ENCODE results near the gene DHRS1. TPM values are rescaled to one million over a fixed set of nuclear protein-coding genes. Genes with fewer than 3 reads are reported as not detected.

Gene DHRS1
- total RNA-seq, 4 donors from 2014 or later = 22.7 to 33.0 (median 28.6) TPM

DNA sequence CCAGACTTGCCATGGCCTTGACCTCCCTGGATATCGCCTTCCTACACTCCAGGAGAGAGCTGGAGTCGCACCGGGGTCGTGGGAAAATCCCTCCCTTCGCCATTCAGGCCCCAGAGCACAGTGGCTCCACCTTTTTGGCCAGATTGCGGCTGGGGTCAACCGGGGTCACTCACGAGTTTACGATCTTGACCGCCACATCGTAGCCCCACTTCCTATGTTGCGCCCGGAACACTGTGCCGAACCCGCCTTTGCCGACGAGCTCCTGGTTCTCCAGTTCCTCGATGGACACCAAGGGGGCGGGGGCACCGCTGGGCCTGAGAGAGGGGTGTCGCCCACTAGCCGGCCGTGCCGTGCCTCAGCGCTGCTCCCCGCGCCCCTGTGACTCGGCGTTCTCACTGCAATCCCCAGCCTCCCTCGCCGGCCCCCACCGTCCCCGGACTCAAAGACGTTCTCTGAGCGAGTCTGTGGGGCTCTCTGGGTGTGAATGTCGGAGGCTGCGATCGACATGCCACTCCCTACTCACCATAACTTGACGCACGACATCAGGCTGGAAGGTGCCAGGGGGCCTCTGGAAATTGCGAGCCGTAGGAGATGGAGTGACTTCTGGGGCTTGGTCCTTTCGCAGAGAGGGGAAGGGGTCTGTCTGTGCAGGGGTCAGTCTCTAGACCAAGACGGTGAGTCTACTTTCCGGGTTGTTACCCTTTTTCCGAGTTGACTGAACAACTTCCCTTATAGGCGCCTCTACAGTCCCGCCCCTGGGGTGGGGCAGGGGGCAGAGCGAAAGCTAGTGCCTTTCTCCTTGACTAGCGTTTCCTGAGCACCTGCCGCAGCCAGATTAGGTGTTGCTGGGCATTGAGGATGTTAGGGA is 39.9 kb upstream of the DHRS1 start, which contains the start of gene RIPK3:
RIPK3 (minus strand) TSS at position 708 of the 868 bp plus-strand sequence; CDS start at position 543, 165 bp downstream.
- TF ChIP-seq, protein P1, sequence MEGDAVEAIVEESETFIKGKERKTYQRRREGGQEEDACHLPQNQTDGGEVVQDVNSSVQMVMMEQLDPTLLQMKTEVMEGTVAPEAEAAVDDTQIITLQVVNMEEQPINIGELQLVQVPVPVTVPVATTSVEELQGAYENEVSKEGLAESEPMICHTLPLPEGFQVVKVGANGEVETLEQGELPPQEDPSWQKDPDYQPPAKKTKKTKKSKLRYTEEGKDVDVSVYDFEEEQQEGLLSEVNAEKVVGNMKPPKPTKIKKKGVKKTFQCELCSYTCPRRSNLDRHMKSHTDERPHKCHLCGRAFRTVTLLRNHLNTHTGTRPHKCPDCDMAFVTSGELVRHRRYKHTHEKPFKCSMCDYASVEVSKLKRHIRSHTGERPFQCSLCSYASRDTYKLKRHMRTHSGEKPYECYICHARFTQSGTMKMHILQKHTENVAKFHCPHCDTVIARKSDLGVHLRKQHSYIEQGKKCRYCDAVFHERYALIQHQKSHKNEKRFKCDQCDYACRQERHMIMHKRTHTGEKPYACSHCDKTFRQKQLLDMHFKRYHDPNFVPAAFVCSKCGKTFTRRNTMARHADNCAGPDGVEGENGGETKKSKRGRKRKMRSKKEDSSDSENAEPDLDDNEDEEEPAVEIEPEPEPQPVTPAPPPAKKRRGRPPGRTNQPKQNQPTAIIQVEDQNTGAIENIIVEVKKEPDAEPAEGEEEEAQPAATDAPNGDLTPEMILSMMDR (IDR thresholded peaks at IDR 0.05; ENCODE audit: low read depth) = no peak

DNA sequence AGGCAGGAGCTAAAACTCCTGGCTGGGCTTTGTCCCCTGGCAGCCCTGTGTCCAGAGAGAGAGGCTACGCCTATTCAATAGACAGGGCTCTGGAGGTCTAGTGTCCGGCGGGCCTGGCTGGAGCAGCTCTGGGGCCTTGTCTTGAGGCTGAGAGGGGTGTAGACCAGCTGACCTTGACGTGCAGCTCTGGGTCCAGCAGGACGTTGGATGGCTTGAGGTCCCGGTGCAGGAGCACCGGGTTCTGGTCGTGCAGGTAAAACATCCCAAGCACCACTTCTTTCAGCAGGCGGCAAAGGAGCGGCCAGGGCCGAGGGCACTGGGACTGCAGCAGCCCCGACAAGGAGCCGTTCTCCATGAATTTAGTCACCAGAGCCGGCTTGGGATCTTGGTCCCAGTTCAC is 39.3 kb upstream of the DHRS1 start:
- TF ChIP-seq, protein P1 (IDR thresholded peaks at IDR 0.05; ENCODE audit: low read depth) = no peak

DNA sequence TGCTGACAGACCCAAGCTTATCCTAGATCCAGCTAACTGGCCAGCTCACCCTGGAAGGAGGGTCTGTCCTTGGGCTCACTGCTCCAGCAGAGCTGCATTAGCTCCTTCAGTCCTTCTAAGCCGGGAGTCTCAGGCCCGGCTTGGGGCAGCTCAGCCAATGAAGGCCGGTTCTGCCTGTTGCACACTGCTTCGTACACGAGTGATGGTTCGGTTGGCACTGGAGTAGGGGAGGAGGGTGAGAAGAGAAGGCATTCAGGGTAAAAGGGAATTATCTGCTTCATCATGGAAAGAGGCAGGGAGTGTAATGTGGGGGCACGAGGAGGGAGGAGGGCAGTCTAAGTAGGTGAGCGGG is 38.2 kb upstream of the DHRS1 start:
- TF ChIP-seq, protein P1 (IDR thresholded peaks at IDR 0.05; ENCODE audit: low read depth) = no peak

DNA sequence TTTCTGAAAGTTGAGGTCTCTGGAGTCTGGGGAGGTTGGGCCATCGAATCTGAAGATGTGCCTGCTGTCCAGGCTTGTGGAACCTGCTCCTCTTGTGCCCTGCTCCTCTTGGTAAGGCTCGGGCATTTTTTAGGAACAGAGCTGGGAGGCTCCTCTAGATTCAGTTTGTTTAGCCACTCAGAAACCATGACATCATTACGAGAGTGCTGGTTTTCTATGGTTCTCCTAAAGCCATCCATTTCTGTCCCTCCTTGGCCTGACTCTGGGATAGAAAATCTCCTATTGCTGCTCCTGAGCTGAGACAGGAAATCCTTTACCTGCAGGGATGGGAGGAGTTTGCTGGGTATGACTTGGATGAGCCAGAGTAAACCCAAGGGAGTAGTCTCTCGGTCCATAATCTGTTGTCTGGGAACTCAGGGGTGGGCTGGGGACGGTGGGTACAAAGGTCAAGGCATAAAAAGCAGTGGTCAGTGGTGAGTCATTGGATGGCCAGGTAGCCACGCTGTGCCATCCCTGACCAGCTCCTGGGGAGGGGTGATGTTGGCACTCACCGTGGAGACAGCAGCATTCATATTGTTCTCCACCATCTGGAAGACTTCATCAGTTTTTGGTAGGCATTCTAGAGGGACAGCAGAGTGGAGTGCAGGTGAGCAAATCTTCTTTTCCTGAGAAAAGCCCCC is 37.7 kb upstream of the DHRS1 start:
- TF ChIP-seq, protein P1 (IDR thresholded peaks at IDR 0.05; ENCODE audit: low read depth) = no peak

DNA sequence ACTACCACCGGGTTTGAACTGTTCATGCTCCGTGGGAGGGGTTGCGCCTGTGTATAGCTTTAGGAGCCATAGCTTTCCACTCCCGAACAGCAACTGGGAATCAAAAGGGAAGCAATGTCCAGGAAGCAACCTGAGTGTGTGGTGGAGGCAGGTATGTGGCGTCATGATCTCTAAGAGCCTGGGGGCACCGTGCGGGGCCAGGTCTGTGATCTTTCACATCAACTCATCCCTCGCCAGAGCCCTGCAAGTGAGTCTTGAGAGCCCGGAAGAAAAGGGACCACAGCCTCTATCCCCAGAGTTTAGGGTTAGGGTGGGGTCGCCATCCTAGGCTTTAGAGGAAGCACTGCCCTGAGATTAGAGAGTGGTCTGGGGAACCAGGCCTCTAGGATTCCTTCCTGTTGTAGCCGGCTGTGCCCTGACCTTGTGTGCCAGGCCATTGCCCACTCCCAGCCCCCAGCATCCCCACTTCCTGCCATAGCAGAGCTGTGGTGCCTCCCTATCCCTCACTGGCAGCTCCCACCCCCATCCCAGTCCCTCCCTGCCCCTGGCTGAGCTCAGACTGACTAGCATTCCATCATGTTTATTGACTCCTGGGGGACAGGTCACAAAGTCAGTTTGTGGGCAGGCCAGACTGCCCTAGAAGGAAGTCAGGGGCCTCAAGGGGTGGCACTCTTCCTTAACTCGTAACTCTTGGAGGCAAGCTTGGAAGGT is 36.0 kb upstream of the DHRS1 start:
- TF ChIP-seq, protein P1 (IDR thresholded peaks at IDR 0.05; ENCODE audit: low read depth) = no peak

DNA sequence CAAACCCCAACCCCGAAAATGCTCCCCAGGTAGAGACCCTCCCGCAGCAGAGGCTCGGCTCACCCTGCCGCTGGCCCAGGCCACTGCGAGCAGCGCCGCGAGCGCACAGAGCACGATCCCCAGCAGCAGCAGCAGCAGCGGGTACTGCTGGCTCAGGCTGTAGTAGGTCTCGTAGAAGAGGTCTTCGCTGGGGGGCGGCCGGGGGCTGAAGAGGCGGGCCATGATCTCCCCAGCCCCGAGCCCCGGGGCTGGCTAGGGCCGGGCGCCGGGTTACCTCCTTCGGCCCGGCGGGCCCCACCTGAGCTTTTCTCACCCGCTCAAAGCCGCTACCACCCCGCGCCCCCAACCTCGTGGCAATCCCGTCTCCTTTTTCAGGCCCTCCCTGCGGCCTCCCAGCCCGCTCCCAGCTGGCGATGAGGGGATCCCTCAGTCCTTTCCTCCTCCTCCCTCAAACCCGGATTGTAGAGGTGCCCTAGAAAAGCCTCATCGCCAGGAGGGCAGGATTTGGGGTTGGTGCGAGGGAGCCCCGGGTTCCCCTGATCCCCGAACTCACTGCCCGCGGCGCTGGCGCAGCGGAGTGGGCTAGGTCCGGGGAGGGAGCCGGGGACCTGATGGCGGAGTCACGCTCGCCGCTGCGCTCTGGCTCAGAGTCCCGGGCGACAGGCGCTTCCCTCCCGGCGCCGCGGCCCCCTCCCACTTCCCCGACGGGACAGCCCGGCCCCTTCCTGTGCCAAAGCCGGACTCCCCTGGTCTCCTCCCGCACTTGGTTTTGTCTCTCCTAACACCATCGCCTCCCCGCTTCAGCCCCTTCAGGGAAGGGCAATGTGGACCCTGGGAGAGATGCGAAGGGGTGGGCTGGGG is 35.1 kb upstream of the DHRS1 start, which contains the start of gene ADCY4:
ADCY4 (minus strand) TSS at position 641 of the 861 bp plus-strand sequence; CDS start at position 222, 419 bp downstream.
- TF ChIP-seq, protein P1 (IDR thresholded peaks at IDR 0.05; ENCODE audit: low read depth) = no peak

Data from subcutaneous adipose tissue (tissue), 4 donors.